DOHH2 (cell line): Measurements from ENCODE around the gene MPC2.

ENCODE experiments used
- H3F3A ChIP-seq: fragments of 200-600 bp; sonication (generic), shearing (Covaris generic); 2 replicates; pipeline ENCODE4 v1.6.0; 2016; ENCODE audit warnings: antibody characterized with exemption, mild to moderate bottlenecking; ENCODE audit not compliant: control insufficient read depth, insufficient read depth
- H3K27ac ChIP-seq: fragments of 200-600 bp; sonication (generic); 2 replicates; pipeline ENCODE4 v1.5.1; 2014; ENCODE audit warnings: low read depth, mild to moderate bottlenecking, low read length, moderate library complexity
- H3K27me3 ChIP-seq: fragments of 200-600 bp; sonication (generic); 2 replicates; pipeline ENCODE4 v1.6.1; 2014; ENCODE audit warnings: mild to moderate bottlenecking, low read length, mixed read lengths; ENCODE audit not compliant: control insufficient read depth
- H3K36me3 ChIP-seq: fragments of 200-600 bp; sonication (generic); 2 replicates; pipeline ENCODE4 v1.6.1; 2014; ENCODE audit warnings: mild to moderate bottlenecking, low read length, moderate library complexity, mixed read lengths; ENCODE audit not compliant: control insufficient read depth
- H3K4me1 ChIP-seq: fragments of 200-600 bp; sonication (generic); 2 replicates; pipeline ENCODE4 v1.6.1; 2014; ENCODE audit warnings: mild to moderate bottlenecking, low read length, mixed read lengths; ENCODE audit not compliant: control insufficient read depth
- H3K4me2 ChIP-seq: fragments of 200-600 bp; sonication (generic); 2 replicates; pipeline ENCODE4 v1.6.0; 2014; ENCODE audit warnings: mild to moderate bottlenecking, low read length, moderate library complexity
- H3K4me3 ChIP-seq: fragments of 200-600 bp; sonication (generic); 2 replicates; pipeline ENCODE4 v1.5.1; 2014; ENCODE audit warnings: mild to moderate bottlenecking, low read length, mixed read lengths
- H3K79me2 ChIP-seq: fragments of 200-600 bp; sonication (generic); 2 replicates; pipeline ENCODE4 v1.6.1; 2014; ENCODE audit warnings: mild to moderate bottlenecking, low read length, mixed read lengths; ENCODE audit not compliant: control insufficient read depth
- H3K9me2 ChIP-seq: fragments of 200-600 bp; sonication (generic); replicated peaks from 2 replicates; pipeline ENCODE4 v1.6.1; 2014; ENCODE audit warnings: mild to moderate bottlenecking, low read length, mixed read lengths; ENCODE audit not compliant: control insufficient read depth
- H3K9me3 ChIP-seq: fragments of 200-600 bp; sonication (generic); 2 replicates; pipeline ENCODE4 v1.6.1; 2014; ENCODE audit warnings: antibody characterized with exemption, low read length, mixed read lengths; ENCODE audit not compliant: control insufficient read depth, insufficient read depth
- H4K20me1 ChIP-seq: fragments of 200-600 bp; sonication (generic); 2 replicates; pipeline ENCODE4 v1.6.0; 2014; ENCODE audit warnings: low read depth, mild to moderate bottlenecking, antibody characterized with exemption, low read length, moderate library complexity; ENCODE audit not compliant: control insufficient read depth, insufficient read depth
- EZH2phosphoT487 ChIP-seq: fragments of 200-600 bp; sonication (generic); IDR thresholded peaks from 2 replicates; pipeline ENCODE4 v1.6.1; 2017; ENCODE audit warnings: borderline replicate concordance, mild to moderate bottlenecking, antibody characterized with exemption, low read length, moderate library complexity, mixed read lengths
- TF ChIP-seq, protein P1 (sequence below): fragments of 200-600 bp; sonication (generic); IDR thresholded peaks from one replicate; pipeline ENCODE4 v1.5.1; 2014; ENCODE audit warnings: antibody characterized with exemption, mild to moderate bottlenecking, low read depth, low read length; ENCODE audit not compliant: poor library complexity, severe bottlenecking

The MPC2 gene

DNA sequence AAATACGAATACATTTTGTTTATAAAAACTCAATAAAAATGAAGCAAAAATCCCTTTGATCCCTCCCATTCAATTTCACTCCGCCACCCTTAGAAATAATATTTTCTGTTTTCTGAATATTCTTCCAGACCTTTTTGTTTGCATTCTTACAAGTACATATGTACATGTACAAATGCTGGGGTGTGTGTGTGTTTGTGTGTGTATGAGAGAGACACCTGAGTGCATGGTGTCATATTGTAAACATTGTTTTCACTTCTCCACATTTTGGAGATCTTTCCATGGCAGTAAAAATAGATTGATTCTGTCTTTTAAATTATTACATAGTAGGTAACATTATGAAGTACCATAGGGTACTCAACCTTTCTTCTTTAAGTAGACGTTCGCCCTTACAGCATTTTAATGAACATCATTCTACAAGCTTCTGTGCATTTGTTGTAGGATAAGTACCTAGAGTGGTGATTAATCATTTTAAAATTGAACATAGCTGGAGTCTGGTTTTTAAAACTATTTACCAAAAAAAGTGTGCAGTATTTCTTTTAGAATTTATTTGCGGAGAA lies 1.3 kb upstream of the MPC2 start:
- TF ChIP-seq, protein P1, sequence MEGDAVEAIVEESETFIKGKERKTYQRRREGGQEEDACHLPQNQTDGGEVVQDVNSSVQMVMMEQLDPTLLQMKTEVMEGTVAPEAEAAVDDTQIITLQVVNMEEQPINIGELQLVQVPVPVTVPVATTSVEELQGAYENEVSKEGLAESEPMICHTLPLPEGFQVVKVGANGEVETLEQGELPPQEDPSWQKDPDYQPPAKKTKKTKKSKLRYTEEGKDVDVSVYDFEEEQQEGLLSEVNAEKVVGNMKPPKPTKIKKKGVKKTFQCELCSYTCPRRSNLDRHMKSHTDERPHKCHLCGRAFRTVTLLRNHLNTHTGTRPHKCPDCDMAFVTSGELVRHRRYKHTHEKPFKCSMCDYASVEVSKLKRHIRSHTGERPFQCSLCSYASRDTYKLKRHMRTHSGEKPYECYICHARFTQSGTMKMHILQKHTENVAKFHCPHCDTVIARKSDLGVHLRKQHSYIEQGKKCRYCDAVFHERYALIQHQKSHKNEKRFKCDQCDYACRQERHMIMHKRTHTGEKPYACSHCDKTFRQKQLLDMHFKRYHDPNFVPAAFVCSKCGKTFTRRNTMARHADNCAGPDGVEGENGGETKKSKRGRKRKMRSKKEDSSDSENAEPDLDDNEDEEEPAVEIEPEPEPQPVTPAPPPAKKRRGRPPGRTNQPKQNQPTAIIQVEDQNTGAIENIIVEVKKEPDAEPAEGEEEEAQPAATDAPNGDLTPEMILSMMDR = no peak
- TF ChIP-seq EZH2phosphoT487 = no peak
- no peaks in the 10 kb centered on the region for H4K20me1 ChIP-seq

DNA sequence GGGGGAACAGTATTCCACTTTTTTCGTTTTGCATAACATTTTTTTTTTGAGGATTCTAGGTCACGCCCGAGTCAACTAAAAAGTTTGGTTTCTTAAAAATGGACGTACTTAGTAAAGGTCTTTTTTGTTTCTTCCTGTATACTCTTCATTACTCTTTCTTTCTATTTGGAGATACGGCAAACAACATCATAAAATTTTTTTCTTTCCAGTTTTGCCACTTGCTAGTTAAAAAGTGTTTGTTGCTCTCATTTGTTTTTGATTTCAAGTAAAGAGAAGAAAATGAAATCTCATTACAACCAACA lies 788 bp upstream of the MPC2 start:
- H3K79me2 ChIP-seq = peaks cover 90% of the 10 kb centered on the region
- peak overlapping the region; percentile 85 for H3K4me2 ChIP-seq
- TF ChIP-seq, protein P1 = no peak
- no peak for TF ChIP-seq EZH2phosphoT487
- peaks cover 27% of the 10 kb centered on the region for H3K4me1 ChIP-seq
- no peaks in the 10 kb centered on the region for H3K9me3 ChIP-seq
- H3K27ac ChIP-seq = peak overlapping the region; percentile 88
- H3K9me2 ChIP-seq = no peaks in the 10 kb centered on the region
- H3K36me3 ChIP-seq = peaks cover 12% of the 10 kb centered on the region
- no peaks in the 10 kb centered on the region for H3K27me3 ChIP-seq
- H3K4me3 ChIP-seq = peak overlapping the region; percentile 87
- peaks cover 4% of the 10 kb centered on the region; the same call in 1 of the 2 replicates for H3F3A ChIP-seq
- H4K20me1 ChIP-seq = no peaks in the 10 kb centered on the region

More for the DNA sequence above, 1.3 kb upstream of the MPC2 start:
- peak overlapping the region; percentile 85 for H3K4me2 ChIP-seq
- no peaks in the 10 kb centered on the region for H3K27me3 ChIP-seq
- H3K4me1 ChIP-seq = peaks cover 26% of the 10 kb centered on the region
- H3K9me3 ChIP-seq = no peaks in the 10 kb centered on the region
- peaks cover 4% of the 10 kb centered on the region; the same call in 1 of the 2 replicates for H3F3A ChIP-seq
- peaks cover 12% of the 10 kb centered on the region for H3K36me3 ChIP-seq
- H3K79me2 ChIP-seq = peaks cover 90% of the 10 kb centered on the region
- peak overlapping the region; percentile 88 for H3K27ac ChIP-seq
- H3K9me2 ChIP-seq = no peaks in the 10 kb centered on the region
- peak overlapping the region; percentile 87 for H3K4me3 ChIP-seq

DNA sequence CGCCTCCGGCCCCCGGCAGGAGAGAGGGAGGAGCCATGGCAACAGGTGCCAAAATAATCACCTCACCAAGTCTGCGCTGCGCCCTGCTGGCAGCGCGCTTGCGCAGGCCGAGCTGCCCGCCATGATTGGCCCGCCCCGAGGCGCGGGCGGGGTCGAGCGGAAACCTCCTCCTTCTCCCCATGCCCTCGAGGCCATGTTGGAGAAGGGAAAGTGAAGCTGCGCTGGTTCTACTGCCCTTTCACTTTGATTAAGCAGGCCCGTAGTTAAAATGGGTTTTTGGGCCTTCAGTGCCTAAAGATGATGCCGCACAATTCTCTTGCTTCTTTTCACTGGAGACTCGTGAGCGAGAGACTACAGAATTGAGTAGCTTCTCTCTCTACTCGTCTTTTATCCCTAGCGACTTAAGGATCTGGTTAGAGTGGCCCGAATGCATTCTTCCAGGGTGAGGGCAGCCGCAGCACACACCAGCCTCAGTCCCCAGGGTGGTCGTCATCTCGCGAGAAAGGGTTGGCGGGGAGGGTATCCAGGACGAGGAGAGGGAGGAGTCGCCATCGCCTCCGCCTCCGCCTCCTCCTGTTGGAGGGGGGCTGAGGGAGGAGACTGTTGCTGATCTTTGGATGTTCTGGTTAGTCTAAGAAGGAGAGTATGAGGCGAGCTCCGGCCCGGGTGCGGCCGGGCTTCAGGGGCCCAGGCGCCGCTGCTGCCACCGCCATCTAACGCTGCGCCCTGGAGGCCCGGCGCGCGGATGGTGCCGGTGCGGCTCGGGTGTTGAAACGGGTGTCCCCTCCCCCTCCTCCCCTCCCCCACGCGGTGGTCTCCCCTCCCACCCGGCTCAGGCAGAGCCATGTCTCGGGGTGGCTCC lies 573 bp downstream of the MPC2 start, which contains the start of gene DCAF6:
Gene DCAF6 (plus strand): TSS at position 616 of the 862 bp plus-strand sequence. CDS start 229 bp downstream, at position 845.
- no peaks in the 10 kb centered on the region for H3K27me3 ChIP-seq
- peak within 1 kb of the TSS; percentile 85 for H3K4me2 ChIP-seq
- no peaks in the 10 kb centered on the region for H3K9me3 ChIP-seq
- H3K4me3 ChIP-seq = peak within 1 kb of the TSS; percentile 87
- H3K36me3 ChIP-seq = peaks cover 6% of the 10 kb centered on the region; the same call in 1 of the 2 replicates
- peak within 1 kb of the TSS; percentile 88 for H3K27ac ChIP-seq
- H3K79me2 ChIP-seq = peaks cover 84% of the 10 kb centered on the region
- TF ChIP-seq, protein P1 = no peak
- TF ChIP-seq EZH2phosphoT487 = no peak
- peaks cover 30% of the 10 kb centered on the region for H3K4me1 ChIP-seq
- no peaks in the 10 kb centered on the region for H4K20me1 ChIP-seq
- peaks cover 4% of the 10 kb centered on the region; the same call in 1 of the 2 replicates for H3F3A ChIP-seq
- H3K9me2 ChIP-seq = no peaks in the 10 kb centered on the region
